ENCODE data around the gene NCAM1. TPM values are rescaled to one million over a fixed set of nuclear protein-coding genes. Genes with fewer than 3 reads are reported as not detected.

Gene NCAM1
- total RNA-seq, 1 experiment from 2014 or later: not detected

GRCh38 chr11:112975493-112975892 is 14.3 kb downstream of the NCAM1 start:
- intact Hi-C loops (cut with micrococcal nuclease): no loop called here
- H3K27ac ChIP-seq (ENCODE audit: low read length): no peak overlapping the region
- ChIA-PET POLR2A (ENCODE audit: unreplicated experiment) (no interaction called here), CTCF (no interaction called here)
- no peaks in the 10 kb centered on the region for H3F3A ChIP-seq (ENCODE audit: low read length, unreplicated experiment)
- no peaks in the 10 kb centered on the region for H4K20me1 ChIP-seq (ENCODE audit: low read length)
- no peaks in the 10 kb centered on the region for H3K9me3 ChIP-seq (ENCODE audit: low read length)
- no peak for DNase-seq
- TF ChIP-seq EZH2phosphoT487 (IDR thresholded peaks at IDR 0.05; ENCODE audit: borderline replicate concordance, low read length) (no peak), EZH2 (IDR thresholded peaks at IDR 0.05; ENCODE audit: low read length, unreplicated experiment) (no peak), CTCF (conservative IDR thresholded peaks at IDR 0.05; ENCODE audit: low read depth, low read length) (no peak)
- no peak overlapping the region for H2AFZ ChIP-seq (ENCODE audit: low read length)
- BruUV-seq (replicated peaks): no TSS peak
- no peaks in the 10 kb centered on the region for H3K4me1 ChIP-seq (ENCODE audit: insufficient read depth, low read length)
- peaks cover 31% of the 10 kb centered on the region for H3K27me3 ChIP-seq (ENCODE audit: low read length)
- no peak for ATAC-seq
- no peaks in the 10 kb centered on the region for H3K9me2 ChIP-seq (replicated peaks; ENCODE audit: low read length)
- H3K36me3 ChIP-seq (ENCODE audit: low read depth, low read length): no peaks in the 10 kb centered on the region
- no peak overlapping the region for H3K4me3 ChIP-seq (ENCODE audit: low read length)
- H3K79me2 ChIP-seq (ENCODE audit: low read length): no peaks in the 10 kb centered on the region
- H3K4me2 ChIP-seq (ENCODE audit: low read length): no peak overlapping the region
- no peak overlapping the region for H3K9ac ChIP-seq (ENCODE audit: low read length)

GRCh38 chr11:112977755-112978154 is 16.5 kb downstream of the NCAM1 start:
- Histone ChIP-seq H3K79me2 (ENCODE audit: low read length) (no peaks in the 10 kb centered on the region), H3K27me3 (ENCODE audit: low read length) (peaks cover 13% of the 10 kb centered on the region; the same call in 1 of the 2 replicates), H3K4me2 (ENCODE audit: low read length) (no peak overlapping the region), H3K36me3 (ENCODE audit: low read depth, low read length) (no peaks in the 10 kb centered on the region), H3K4me3 (ENCODE audit: low read length) (no peak overlapping the region), H3F3A (ENCODE audit: low read length, unreplicated experiment) (no peaks in the 10 kb centered on the region), H3K9ac (ENCODE audit: low read length) (no peak overlapping the region), H3K9me2 (replicated peaks; ENCODE audit: low read length) (no peaks in the 10 kb centered on the region), H3K9me3 (ENCODE audit: low read length) (no peaks in the 10 kb centered on the region), H3K4me1 (ENCODE audit: insufficient read depth, low read length) (no peaks in the 10 kb centered on the region), H2AFZ (ENCODE audit: low read length) (no peak overlapping the region), H3K27ac (ENCODE audit: low read length) (no peak overlapping the region), H4K20me1 (ENCODE audit: low read length) (no peaks in the 10 kb centered on the region)
- TF ChIP-seq EZH2phosphoT487 (IDR thresholded peaks at IDR 0.05; ENCODE audit: borderline replicate concordance, low read length) (no peak), CTCF (conservative IDR thresholded peaks at IDR 0.05; ENCODE audit: low read depth, low read length) (no peak), EZH2 (IDR thresholded peaks at IDR 0.05; ENCODE audit: low read length, unreplicated experiment) (no peak)
- DNase-seq: no peak
- BruUV-seq (replicated peaks): no TSS peak
- no peak for ATAC-seq
- CTCF ChIA-PET: no interaction called here
- POLR2A ChIA-PET (ENCODE audit: unreplicated experiment): no interaction called here
- intact Hi-C loops (cut with micrococcal nuclease): no loop called here

GRCh38 chr11:112983887-112984286 is 22.7 kb downstream of the NCAM1 start:
- ChIA-PET CTCF (no interaction called here), POLR2A (ENCODE audit: unreplicated experiment) (no interaction called here)
- Histone ChIP-seq H3K9ac (ENCODE audit: low read length) (no peak overlapping the region), H3K27me3 (ENCODE audit: low read length) (no peaks in the 10 kb centered on the region), H3K4me1 (ENCODE audit: insufficient read depth, low read length) (no peaks in the 10 kb centered on the region), H3K27ac (ENCODE audit: low read length) (no peak overlapping the region), H3K4me2 (ENCODE audit: low read length) (no peak overlapping the region), H3K9me2 (replicated peaks; ENCODE audit: low read length) (no peaks in the 10 kb centered on the region), H3K4me3 (ENCODE audit: low read length) (no peak overlapping the region), H3K36me3 (ENCODE audit: low read depth, low read length) (no peaks in the 10 kb centered on the region), H3K9me3 (ENCODE audit: low read length) (peaks cover 12% of the 10 kb centered on the region; the same call in 1 of the 2 replicates), H3F3A (ENCODE audit: low read length, unreplicated experiment) (no peaks in the 10 kb centered on the region), H3K79me2 (ENCODE audit: low read length) (no peaks in the 10 kb centered on the region), H2AFZ (ENCODE audit: low read length) (no peak overlapping the region), H4K20me1 (ENCODE audit: low read length) (no peaks in the 10 kb centered on the region)
- ATAC-seq (no peak), DNase-seq (no peak)
- BruUV-seq (replicated peaks): no TSS peak
- intact Hi-C loops (cut with micrococcal nuclease): no loop called here
- no peak for TF ChIP-seq EZH2phosphoT487 (IDR thresholded peaks at IDR 0.05; ENCODE audit: borderline replicate concordance, low read length)

All from PC-3 (cell line).